H9 (cell line): ENCODE results near the gene TMC3. TPM values are rescaled to one million over a fixed set of nuclear protein-coding genes. Genes with fewer than 3 reads are reported as not detected.

Experiments
- DNase-seq: peaks from one replicate; pipeline ENCODE4 v3.0.0-alpha.2; 2017
- H2AFZ ChIP-seq: one replicate; pipeline ENCODE4 v1.6.1; 2013; ENCODE audit warnings: mild to moderate bottlenecking, low read length, control low read depth, moderate library complexity
- H2AK5ac ChIP-seq: 2 replicates; pipeline ENCODE4 v1.6.1; 2013; ENCODE audit warnings: low read length, control low read depth, mixed read lengths; ENCODE audit not compliant: insufficient read length
- H2BK120ac ChIP-seq: one replicate; pipeline ENCODE4 v1.6.1; 2013; ENCODE audit warnings: low read depth, mild to moderate bottlenecking, low read length, control low read depth, inconsistent platforms; ENCODE audit not compliant: poor library complexity, severe bottlenecking
- H2BK12ac ChIP-seq: 2 replicates; pipeline ENCODE4 v1.6.1; 2013; ENCODE audit warnings: low read length, control low read depth, mixed read lengths, low read depth; ENCODE audit not compliant: insufficient read length
- H2BK15ac ChIP-seq: 2 replicates; pipeline ENCODE4 v1.6.1; 2013; ENCODE audit warnings: low read depth, low read length, control low read depth
- H2BK20ac ChIP-seq: one replicate; pipeline ENCODE4 v1.6.1; 2013; ENCODE audit warnings: low read depth, mild to moderate bottlenecking, low read length, control low read depth, inconsistent platforms; ENCODE audit not compliant: poor library complexity, severe bottlenecking
- H2BK5ac ChIP-seq: 2 replicates; pipeline ENCODE4 v1.6.1; 2013; ENCODE audit warnings: low read length, control low read depth, mixed read lengths; ENCODE audit not compliant: insufficient read length
- H3K14ac ChIP-seq: 2 replicates; pipeline ENCODE4 v1.6.1; 2013; ENCODE audit warnings: low read length, control low read depth; ENCODE audit not compliant: insufficient read depth
- H3K18ac ChIP-seq: 2 replicates; pipeline ENCODE4 v1.6.1; 2013; ENCODE audit warnings: low read depth, mild to moderate bottlenecking, mixed read lengths, low read length, control low read depth; ENCODE audit not compliant: insufficient read length
- H3K23ac ChIP-seq: 2 replicates; pipeline ENCODE4 v1.6.1; 2013; ENCODE audit warnings: low read length, control low read depth, mixed read lengths, low read depth; ENCODE audit not compliant: insufficient read length
- H3K23me2 ChIP-seq: 2 replicates; pipeline ENCODE4 v1.6.1; 2013; ENCODE audit warnings: low read depth, mild to moderate bottlenecking, mixed read lengths, low read length, control low read depth; ENCODE audit not compliant: insufficient read length, poor library complexity, severe bottlenecking
- H3K27ac ChIP-seq: 2 replicates; pipeline ENCODE4 v1.5.1; 2013; ENCODE audit warnings: low read length, control low read depth, mixed read lengths, low read depth; ENCODE audit not compliant: insufficient read length
- H3K27me3 ChIP-seq: 2 replicates; pipeline ENCODE4 v1.6.1; 2013; ENCODE audit warnings: low read length, control low read depth, inconsistent platforms; ENCODE audit not compliant: insufficient read depth
- H3K4ac ChIP-seq: 2 replicates; pipeline ENCODE4 v1.6.1; 2013; ENCODE audit warnings: low read depth, mild to moderate bottlenecking, control low read depth, inconsistent platforms, low read length, moderate library complexity
- H3K4me1 ChIP-seq: 2 replicates; pipeline ENCODE4 v1.6.1; 2013; ENCODE audit warnings: low read length, control low read depth, inconsistent platforms; ENCODE audit not compliant: insufficient read depth
- H3K4me2 ChIP-seq: 2 replicates; pipeline ENCODE4 v1.6.1; 2013; ENCODE audit warnings: low read length, control low read depth, mixed read lengths; ENCODE audit not compliant: insufficient read length, insufficient read depth
- H3K56ac ChIP-seq: 2 replicates; pipeline ENCODE4 v1.6.1; 2013; ENCODE audit warnings: low read depth, mild to moderate bottlenecking, mixed read lengths, low read length, control low read depth; ENCODE audit not compliant: insufficient read length
- H3K79me1 ChIP-seq: 2 replicates; pipeline ENCODE4 v1.6.1; 2013; ENCODE audit warnings: low read depth, mild to moderate bottlenecking, moderate library complexity, low read length, control low read depth, inconsistent platforms; ENCODE audit not compliant: insufficient read depth, poor library complexity, severe bottlenecking
- H3K79me2 ChIP-seq: 2 replicates; pipeline ENCODE4 v1.6.1; 2013; ENCODE audit warnings: low read length, control low read depth, inconsistent platforms; ENCODE audit not compliant: insufficient read depth
- H3K9ac ChIP-seq: 2 replicates; pipeline ENCODE4 v1.6.1; 2013; ENCODE audit warnings: low read length, control low read depth, mixed read lengths; ENCODE audit not compliant: insufficient read length; ENCODE audit errors: extremely low read depth
- H3K9me3 ChIP-seq: one replicate; pipeline ENCODE4 v1.6.1; 2013; ENCODE audit warnings: low read depth, low read length, inconsistent platforms; ENCODE audit not compliant: control insufficient read depth
- H3T11ph ChIP-seq: one replicate; pipeline ENCODE4 v1.6.1; 2013; ENCODE audit warnings: mild to moderate bottlenecking, low read length, control low read depth, inconsistent platforms
- H4K20me1 ChIP-seq: one replicate; pipeline ENCODE4 v1.6.1; 2013; ENCODE audit not compliant: control insufficient read depth, insufficient read length, insufficient read depth
- H4K5ac ChIP-seq: 2 replicates; pipeline ENCODE4 v1.6.1; 2013; ENCODE audit warnings: low read depth, mild to moderate bottlenecking, mixed read lengths, low read length, control low read depth; ENCODE audit not compliant: insufficient read length
- H4K8ac ChIP-seq: replicated peaks from 2 replicates; pipeline ENCODE4 v1.6.1; 2013; ENCODE audit warnings: low read length, control low read depth, mixed read lengths, low read depth; ENCODE audit not compliant: insufficient read length
- H4K91ac ChIP-seq: 2 replicates; pipeline ENCODE4 v1.6.1; 2013; ENCODE audit warnings: low read depth, mild to moderate bottlenecking, moderate library complexity, mixed read lengths, low read length, control low read depth; ENCODE audit not compliant: insufficient read length
- H3K27ac Mint-ChIP-seq, 3 experiments: 2 replicates in 2 of 3; 3 replicates in 1 of 3; pipeline ENCODE4 v1.8.0; 2020 to 2021; ENCODE audit warnings: mixed read lengths in 3 of 3, mild to moderate bottlenecking in 1 of 3, moderate library complexity in 1 of 3
- H3K27me3 Mint-ChIP-seq: 2 replicates; pipeline ENCODE4 v1.8.0; 2021; ENCODE audit warnings: low read depth, mild to moderate bottlenecking, moderate library complexity, mixed read lengths
- H3K36me3 Mint-ChIP-seq, 3 experiments: 2 replicates in 2 of 3; 3 replicates in 1 of 3; pipeline ENCODE4 v1.8.0; 2020 to 2021; ENCODE audit warnings: low read depth in 3 of 3, mixed read lengths in 3 of 3; ENCODE audit not compliant: insufficient read depth in 1 of 3
- H3K4me1 Mint-ChIP-seq, 2 experiments: 2 replicates each; pipeline ENCODE4 v1.8.0; 2020; ENCODE audit warnings: mixed read lengths in 2 of 2
- H3K4me3 Mint-ChIP-seq, 2 experiments: 2 replicates in 1 of 2; 3 replicates in 1 of 2; pipeline ENCODE4 v1.8.0; 2020 to 2021; ENCODE audit warnings: mild to moderate bottlenecking in 2 of 2, mixed read lengths in 2 of 2, moderate library complexity in 1 of 2
- H3K9me3 Mint-ChIP-seq, 2 experiments: 2 replicates in 1 of 2; 3 replicates in 1 of 2; pipeline ENCODE4 v1.8.0; 2020; ENCODE audit warnings: mild to moderate bottlenecking in 2 of 2, mixed read lengths in 2 of 2, moderate library complexity in 1 of 2
- CTCF ChIP-seq: fragments of 200-600 bp; sonication (generic); conservative IDR thresholded peaks from 3 replicates; pipeline ENCODE4 v1.8.0; 2021; ENCODE audit warnings: antibody characterized with exemption, mild to moderate bottlenecking
- WGBS: extraction: QIAGEN DNeasy Blood & Tissue Kit; methylation state at CpG from one replicate; pipeline ENCODE4 v1.1.7; 2013; ENCODE audit warnings: missing lambda C conversion rate, low lambda C conversion rate, mixed read lengths; ENCODE audit not compliant: insufficient read length; ENCODE audit errors: extremely low coverage; 5-methylcytosine and 5-hydroxymethylcytosine counted together
- total RNA-seq: library from RNA; stranded (reverse); gene quantifications from 2 replicates; pipeline ENCODE4 v1.2.1, GENCODE V29; 2021

Gene TMC3
- total RNA-seq, 1 experiment from 2014 or later, result not detected

- Histone ChIP-seq H3K79me2 (no peaks in the 10 kb centered on the region), H4K20me1 (no peaks in the 10 kb centered on the region), H3K4me2 (no peak overlapping the region), H3K27me3 (no peaks in the 10 kb centered on the region), H4K5ac (no peak overlapping the region), H2BK20ac (no peak overlapping the region), H3K79me1 (no peaks in the 10 kb centered on the region), H3K9ac (no peak overlapping the region), H2AFZ (no peak overlapping the region), H3K4ac (no peak overlapping the region), H3K18ac (no peak overlapping the region), H3K27ac (no peak overlapping the region), H3T11ph (no peak overlapping the region), H2BK12ac (no peak overlapping the region), H3K56ac (no peak overlapping the region), H3K9me3 (no peaks in the 10 kb centered on the region), H3K23me2 (no peaks in the 10 kb centered on the region), H2BK5ac (no peak overlapping the region), H2AK5ac (no peak overlapping the region), H3K4me1 (peaks cover 5% of the 10 kb centered on the region; the same call in 1 of the 2 replicates), H3K23ac (no peak overlapping the region), H3K14ac (no peak overlapping the region), H4K8ac (no peak overlapping the region), H2BK120ac (no peak overlapping the region), H2BK15ac (no peak overlapping the region), H4K91ac (no peak overlapping the region)
- no peak overlapping the region for H3K27ac Mint-ChIP-seq
- no peak for DNase-seq
- no CpG with 5 or more reads among the region's 2 CpGs for WGBS
- H3K9me3 Mint-ChIP-seq, result no peaks in the 10 kb centered on the region
- peaks cover 19% of the 10 kb centered on the region for H3K27me3 Mint-ChIP-seq
- no peak for TF ChIP-seq CTCF
- H3K36me3 Mint-ChIP-seq, result no peaks in the 10 kb centered on the region
- peaks cover 11 to 18% of the 10 kb centered on the region in 2 experiments for H3K4me1 Mint-ChIP-seq
- H3K4me3 Mint-ChIP-seq, result no peak overlapping the region
Measured at GRCh38 chr15:81296186-81296585, 77.8 kb downstream of the TMC3 start.
